Left renal pelvis (tissue), 4 donors: ENCODE data around the gene PSMA5. TPM values are rescaled to one million over a fixed set of nuclear protein-coding genes. Genes with fewer than 3 reads are reported as not detected.
"Not testable (repeated sequence)": the region's sequence is repeated elsewhere in the genome, so short reads cannot be mapped to it uniquely, and the experiment has no call there.

ENCODE experiments used
- DNase-seq, 4 donors: peaks; one replicate each; pipeline ENCODE4 v3.0.0-alpha.2; 2013; ENCODE audit warnings: low read depth in 4 of 4, low spot score in 3 of 4
- polyA plus RNA-seq, 4 donors: library from polyadenylated mRNA; unstranded; fragments of 120-200 nt; gene quantifications; one replicate each; pipeline ENCODE4 v1.2.1, GENCODE V29; 2013; ENCODE audit not compliant: insufficient read length in 4 of 4

Gene PSMA5
- polyA plus RNA-seq, 4 donors = 70.2 to 119 (median 98.0) TPM

DNA sequence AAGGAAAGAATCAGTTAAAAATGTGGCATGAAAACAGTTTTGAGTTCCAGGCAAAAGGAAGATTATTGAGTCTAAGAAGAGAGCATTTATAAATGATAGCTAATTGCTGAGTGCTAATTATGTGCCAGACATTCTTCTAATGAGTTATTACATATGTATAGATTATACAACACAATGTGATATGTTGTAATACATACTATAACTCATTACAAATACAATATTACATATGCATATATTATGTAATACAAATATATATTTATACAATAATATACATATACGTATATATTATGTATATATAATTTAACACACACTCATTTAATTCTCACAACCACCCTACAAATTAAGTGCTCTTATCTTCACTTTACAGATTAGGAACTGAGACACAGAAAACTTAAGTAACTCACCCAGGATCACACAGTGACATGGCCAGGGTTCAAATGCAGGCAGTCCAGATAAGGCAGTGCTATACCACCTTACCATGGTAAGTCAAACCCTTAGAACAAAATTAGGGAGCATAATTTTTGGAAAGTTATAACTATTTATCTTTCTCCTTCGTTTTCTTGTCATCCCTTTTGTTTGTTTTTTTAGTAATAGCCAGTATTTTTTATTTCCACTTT lies 32.5 kb downstream of the PSMA5 start:
- DNase-seq = no peak

DNA sequence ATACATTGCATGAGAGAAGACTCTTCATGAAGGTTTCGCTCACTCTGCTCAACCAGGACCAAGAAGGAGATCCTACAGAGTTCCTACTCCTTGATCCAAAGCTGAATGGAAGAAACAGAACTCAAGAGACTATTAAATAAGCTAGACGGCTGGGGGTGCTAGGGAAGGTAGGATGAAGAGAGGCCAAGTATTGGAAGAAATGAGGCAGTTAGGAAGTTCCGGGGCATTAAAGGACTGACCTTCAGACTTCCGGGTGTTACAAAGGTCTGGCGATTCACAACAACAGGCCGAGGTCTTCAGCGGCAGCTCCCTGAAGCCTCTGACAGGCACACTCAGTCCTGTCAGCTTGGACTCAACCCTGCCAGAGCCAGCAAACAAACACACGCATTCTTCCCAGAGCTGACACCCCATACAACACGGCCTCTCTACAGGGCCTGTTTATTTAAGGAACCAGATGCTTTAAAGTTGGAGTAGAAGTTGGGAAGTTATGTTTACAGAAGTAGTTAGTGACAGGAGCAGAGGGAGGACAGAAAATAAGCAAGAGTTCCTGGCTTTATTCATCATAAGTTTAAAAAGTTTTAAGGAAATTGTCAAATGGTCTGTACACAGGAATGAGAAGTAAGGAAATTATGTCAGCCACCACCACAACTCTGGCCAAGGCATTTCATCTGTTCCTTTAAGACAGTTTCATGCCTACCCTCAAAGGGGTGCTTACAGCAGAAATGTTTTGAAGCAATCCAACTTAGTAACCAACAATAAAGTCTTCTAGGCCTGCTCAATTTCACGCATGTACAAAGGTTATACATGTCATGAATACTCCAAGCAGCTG lies 33.2 kb downstream of the PSMA5 start:
- no peak for DNase-seq

DNA sequence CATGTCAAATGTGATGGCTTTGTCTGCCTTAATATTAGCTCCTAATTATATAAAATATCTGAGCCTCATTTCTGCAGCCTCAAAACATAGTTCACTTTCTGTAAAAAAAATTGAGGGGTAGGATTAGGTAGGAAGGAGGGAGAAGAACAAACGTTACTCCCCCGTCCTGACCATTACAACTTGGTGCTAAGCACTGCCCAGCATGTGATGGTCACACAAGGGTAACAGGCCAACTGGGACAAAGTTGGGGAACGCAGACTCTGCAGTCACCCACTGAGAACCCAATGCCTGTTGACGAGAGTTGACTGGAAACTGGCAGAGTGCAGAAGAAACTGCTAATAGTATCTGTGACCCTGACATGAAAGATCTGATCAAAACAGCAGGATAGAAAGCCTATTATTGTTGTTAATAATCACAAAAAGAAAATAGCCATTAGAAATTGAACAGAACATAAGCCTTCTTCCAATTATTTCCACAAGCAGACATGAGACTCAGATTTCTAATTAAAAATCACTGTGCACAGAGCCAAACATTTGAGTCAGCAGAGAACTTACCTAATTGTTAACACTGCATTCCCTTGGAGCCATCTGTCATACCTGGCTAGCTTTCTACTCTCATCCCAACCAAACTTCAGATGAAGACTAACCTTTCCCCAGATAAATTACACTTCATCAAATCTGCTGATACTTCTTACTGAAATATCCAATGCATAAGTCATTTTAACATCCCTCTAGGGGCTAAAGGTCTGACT lies 34.0 kb downstream of the PSMA5 start:
- DNase-seq = no peak

DNA sequence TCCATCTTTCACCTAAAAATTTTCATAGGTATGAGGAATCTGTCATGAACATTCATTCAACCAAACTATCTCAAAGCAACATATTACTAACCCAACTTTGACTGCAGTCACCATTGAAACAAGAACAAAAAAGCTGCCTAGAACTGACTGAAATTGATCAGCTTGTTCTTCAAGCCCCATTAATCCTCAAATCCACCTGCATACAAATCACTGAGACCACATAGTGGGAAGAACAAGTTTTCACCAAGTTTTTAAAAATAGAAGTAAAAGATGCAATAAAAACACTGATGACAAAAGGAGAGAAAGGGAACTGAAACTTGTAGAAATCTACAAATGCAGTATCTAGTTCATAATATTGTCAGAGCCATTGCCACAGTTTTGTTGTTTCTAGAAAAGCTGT lies 34.6 kb downstream of the PSMA5 start:
- no peak for DNase-seq

- no peak for DNase-seq
Measured at GRCh38 chr1:109391157-109391556, 35.1 kb downstream of the PSMA5 start.

DNA sequence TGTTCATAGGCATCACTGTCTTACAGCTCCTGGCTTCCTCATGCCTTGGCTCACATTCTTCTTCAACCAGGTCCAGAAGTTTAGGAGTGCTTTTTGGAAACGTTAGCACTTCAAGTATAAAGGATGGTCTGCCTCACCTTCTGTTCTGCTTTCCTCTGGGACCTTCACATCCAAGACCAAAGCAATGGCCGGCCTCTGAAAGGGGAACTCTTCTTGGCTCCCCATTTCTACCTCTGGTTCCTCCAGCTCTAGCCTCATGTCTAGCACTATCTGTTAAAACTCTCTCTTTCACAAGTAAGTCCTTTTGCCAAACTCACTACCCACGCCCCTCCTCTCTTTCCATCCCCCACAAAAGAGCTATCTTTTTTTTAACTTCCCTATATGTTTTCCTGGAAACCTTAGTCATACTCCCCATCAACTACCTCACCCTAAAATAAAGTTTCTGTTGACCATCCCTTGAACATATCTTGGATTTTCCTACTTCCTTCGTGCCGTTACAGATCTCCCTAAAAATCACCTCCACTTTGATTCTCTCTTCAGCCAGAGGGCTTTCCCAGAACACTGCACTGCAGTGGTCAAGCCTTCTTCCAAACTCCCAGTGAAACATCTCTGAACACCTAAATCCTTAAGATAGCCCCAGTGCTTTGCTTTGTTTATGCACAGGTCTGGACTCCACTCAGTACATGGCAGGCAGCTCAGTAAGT lies 36.5 kb downstream of the PSMA5 start:
- no peak for DNase-seq

DNA sequence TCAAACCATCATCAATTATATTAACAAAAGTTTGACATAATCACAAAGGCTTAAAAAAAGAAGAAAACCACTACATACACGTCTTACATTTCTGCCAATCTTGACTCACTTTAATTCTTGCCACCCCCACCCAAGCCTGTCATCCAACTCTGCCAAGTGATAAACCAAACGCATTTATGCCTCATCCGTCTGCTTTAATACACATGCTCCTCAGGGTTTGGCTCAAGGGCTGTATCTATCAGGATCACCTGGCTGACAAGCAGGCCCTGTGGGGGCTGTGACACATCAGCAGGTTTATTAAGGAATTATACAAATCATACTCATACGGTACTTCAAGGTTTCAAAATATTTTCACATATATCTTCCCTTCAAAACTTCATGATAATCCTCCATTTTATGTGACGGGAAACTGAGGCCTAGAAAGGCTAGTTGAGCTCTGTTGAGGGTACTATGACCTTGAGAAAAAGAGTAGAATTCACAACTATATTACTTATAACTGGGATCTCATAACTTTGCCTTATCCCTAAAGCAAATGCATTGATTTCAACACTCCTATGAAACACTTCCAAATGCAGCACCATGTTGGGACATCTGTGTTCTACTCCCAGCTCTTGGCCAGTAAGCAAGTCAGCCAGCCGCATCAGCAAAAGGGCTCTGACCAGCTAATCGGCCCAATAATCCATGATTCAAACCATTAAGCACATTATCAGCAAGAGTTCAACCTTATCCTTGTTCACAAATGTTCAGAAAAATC lies 37.2 kb downstream of the PSMA5 start:
- DNase-seq = no peak

GRCh38 chr1:109388208-109388711 lies 38.0 kb downstream of the PSMA5 start:
- no peak for DNase-seq

DNA sequence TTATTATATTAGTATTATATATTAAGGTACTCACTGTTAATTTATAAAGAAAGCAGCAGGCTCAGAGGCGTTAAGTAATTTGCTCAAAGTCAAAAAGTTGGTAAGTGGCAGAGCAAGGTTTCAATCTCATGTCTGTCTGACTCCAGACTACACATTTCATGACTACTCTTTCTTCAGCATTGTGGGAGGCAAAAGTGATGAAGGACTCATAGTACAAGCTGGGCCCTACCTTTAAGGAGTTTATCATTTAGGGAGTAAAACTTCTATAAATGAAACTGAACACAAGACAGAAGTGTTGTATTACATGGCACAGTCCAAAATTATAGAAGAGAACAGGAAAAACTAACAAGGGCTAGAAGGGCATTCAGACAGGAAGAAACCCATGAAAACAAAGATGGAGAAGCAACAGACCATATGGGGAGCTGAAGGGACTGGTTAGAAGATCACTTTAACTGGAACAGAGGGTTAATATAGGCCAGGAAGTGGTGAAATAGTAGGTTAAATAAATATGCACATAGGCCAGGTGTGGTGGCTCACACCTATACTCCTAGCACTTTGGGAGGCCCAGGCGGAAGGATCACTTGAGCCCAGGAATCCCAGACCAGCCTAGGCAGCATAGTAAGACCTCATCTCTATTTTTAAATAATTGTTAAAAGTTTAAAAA lies 40.1 kb downstream of the PSMA5 start:
- no peak for DNase-seq

DNA sequence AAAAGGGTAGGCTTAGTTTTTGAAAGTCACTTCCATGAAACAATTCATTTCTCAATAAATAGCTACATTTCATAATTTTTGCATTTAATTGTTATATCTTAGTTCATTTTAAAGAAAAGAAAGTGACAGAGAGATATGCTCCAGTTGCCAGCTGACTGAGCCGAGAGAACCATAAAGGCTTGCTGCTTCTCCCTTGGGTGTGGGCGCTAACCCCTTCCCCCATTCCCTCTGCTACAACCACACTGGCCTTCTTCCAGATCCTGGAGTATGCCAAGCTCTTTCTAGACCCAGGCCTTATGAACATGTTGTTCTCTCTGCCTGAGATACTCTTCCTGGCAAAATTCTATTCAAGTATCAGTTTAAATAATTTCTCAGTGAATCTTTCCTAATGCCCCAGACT lies 40.8 kb downstream of the PSMA5 start:
- no peak for DNase-seq

DNA sequence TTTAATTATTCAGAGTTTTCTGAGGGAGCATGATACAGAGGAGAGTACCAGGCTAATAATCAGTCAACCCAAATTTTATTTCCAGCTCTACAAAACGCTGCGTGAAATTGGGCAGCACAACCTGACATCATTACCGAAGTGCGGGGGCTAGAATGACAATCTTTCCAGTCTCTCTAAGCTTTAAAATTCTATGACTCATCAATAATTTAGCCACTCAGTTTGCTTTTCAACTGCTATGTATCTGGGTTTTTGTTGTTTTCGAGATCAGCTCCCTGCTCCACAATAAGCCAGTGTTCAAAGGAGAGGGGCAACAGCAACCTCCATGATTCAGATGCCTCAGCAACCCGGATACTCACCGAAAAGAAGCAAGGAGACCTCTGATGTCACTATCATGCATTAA lies 42.4 kb downstream of the PSMA5 start:
- no peak for DNase-seq

DNA sequence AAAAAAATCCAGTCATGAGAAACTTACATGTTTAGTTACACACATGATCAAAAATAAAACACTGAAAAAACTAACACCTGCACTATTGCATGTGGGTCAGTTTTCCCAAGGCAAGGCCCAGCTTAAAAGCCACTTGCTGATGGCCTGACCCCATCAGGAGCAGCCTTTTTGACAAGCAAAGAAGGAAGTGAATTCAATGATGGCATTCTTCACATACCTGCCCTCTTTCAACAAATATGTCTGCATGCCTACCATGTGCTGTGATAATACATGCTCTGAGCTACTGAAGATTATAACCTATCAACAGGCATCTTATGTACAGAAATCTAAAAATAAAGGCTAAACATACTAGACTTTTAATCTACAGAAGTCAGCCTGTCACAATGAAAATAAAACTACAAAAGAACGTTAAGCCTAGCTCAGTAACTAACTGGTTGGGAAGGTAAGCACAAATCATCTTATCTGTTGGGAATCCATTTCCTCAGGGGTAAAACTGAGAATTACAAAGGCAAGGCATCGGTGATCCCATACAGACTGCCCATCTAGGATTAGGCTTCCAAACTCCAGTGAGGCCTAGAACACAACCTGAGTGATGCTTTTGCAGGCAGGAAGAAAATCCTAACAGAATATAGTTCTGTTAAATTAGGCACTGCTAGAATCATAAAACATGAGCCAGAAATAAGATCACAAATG lies 43.0 kb downstream of the PSMA5 start:
- no peak for DNase-seq

DNA sequence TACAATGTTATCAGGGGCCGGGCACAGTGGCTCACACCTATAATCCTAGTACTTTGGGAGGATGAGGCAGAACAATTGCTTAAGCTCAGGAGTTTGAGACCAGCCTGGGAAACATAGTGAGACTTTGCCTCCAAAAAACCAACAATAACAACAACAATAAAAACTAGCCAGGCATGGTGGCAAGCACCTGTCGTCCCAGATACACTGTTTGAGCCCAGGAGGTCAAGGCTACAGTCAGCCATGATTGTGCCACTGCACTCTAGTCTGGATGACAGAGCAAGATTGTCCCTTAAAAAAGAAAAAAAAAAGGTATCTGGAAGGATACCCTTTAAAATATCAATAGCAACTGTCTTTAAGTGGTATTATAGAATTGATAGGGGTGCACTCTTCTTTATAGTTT lies 44.7 kb downstream of the PSMA5 start:
- no peak for DNase-seq

- no peak for DNase-seq
Measured at GRCh38 chr1:109379907-109380306, 46.3 kb downstream of the PSMA5 start.

- DNase-seq = no peak
Measured at GRCh38 chr1:109379422-109379821, 46.8 kb downstream of the PSMA5 start.

DNA sequence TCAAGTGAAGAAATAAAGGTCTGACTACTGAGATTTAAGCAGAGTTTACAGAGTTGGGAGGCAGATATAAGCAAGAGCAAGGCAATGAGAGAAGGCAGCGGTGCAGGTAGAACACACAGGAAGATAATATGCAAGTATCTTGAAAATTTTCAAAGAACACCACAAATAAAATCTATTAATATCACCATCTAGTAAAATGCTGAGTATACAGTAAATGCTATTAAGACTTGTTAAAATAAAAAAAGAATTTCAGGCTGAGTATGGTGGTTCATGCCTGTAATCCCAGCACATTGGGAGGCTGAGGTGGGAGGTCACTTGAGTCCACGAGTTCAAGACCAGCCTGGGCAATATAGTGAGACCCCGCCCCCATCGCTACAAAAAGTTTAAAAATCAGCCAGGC lies 48.5 kb downstream of the PSMA5 start:
- DNase-seq = no peak

GRCh38 chr1:109373696-109374095 lies 52.6 kb downstream of the PSMA5 start:
- DNase-seq = not testable (repeated sequence)

DNA sequence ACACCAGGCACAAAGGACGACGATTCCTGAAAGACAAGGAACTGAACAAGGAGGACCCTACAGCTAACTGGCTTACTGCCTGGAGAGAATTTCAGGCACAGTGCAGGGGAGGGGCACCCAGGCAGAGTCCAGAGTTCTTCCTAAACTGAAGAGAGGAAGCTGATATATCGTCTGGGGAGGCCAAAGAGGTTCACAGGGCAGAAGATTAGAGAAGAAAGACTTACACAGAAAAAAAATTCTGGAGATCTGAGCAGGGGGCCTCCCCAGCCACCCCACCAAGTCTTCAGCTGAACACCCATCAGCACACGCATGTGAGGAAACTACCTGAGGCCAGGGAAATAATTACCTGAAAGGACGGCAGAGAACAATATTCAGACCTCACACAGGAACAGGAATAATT lies 53.1 kb downstream of the PSMA5 start:
- no peak for DNase-seq

DNA sequence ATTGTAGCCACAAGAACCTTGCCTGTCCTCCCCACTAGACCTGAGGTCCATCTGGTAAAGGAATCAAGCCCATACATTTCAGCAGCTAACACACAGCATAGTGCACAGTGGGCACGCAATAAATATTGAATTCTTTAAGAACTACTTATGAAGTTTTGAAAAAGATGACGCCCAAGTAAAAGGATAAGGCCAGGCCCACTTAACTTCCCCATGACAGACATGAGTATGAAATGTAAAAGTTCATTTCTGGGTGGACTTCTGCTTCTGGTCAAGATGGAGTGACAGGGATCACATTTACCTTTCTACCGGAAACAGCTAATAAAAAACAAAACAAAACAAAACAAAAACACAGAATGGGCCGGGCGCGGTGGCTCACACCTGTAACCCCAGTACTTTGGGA lies 54.0 kb downstream of the PSMA5 start:
- DNase-seq = no peak
